GM12891 (cell line): ENCODE results near the gene ZMYND12.

Experiments
- POLR2A ChIP-seq: IDR thresholded peaks from 2 replicates; pipeline ENCODE4 v1.6.1; 2011; ENCODE audit warnings: low read depth, low read length, control low read depth
- POLR2AphosphoS5 ChIP-seq: IDR thresholded peaks from 2 replicates; pipeline ENCODE4 v1.6.1; 2011; ENCODE audit warnings: low read depth, low read length, control low read depth
- SPI1 ChIP-seq: IDR thresholded peaks from 2 replicates; pipeline ENCODE4 v1.6.1; 2011; ENCODE audit warnings: low read depth, low read length, control low read depth
- TAF1 ChIP-seq: IDR thresholded peaks from 2 replicates; pipeline ENCODE4 v1.6.1; 2011; ENCODE audit warnings: low read depth, low read length, control low read depth

GRCh38 chr1:42463921-42464320 is 8.1 kb upstream of the ZMYND12 start:
- no peak for TF ChIP-seq POLR2AphosphoS5
- TF ChIP-seq SPI1 = no peak
- no peak for TF ChIP-seq TAF1
- no peak for TF ChIP-seq POLR2A
